HepG2 (cell line): Measurements from ENCODE around the gene ZNF771. TPM values are rescaled to one million over a fixed set of nuclear protein-coding genes. Genes with fewer than 3 reads are reported as not detected.
A peak's percentile ranks its signal among the peaks of the same experiment; 100 is the strongest.

ENCODE experiments used
- ARID4A ChIP-seq: sonication (generic); formaldehyde crosslinking; IDR thresholded peaks from 2 replicates; pipeline ENCODE4 v1.5.0; 2020; ENCODE audit warnings: mild to moderate bottlenecking, missing genetic modification reagents, borderline replicate concordance
- DPF2 ChIP-seq: sonication (generic); formaldehyde crosslinking; IDR thresholded peaks from 2 replicates; pipeline ENCODE4 v1.4.0; 2020; ENCODE audit warnings: mild to moderate bottlenecking, low read depth, missing genetic modification reagents, borderline replicate concordance
- KAT7 ChIP-seq: IDR thresholded peaks from 2 replicates; pipeline ENCODE4 v1.6.1; 2018; ENCODE audit warnings: borderline replicate concordance, missing compliant biosample characterization
- KAT8 ChIP-seq: IDR thresholded peaks from 2 replicates; pipeline ENCODE4 v1.6.1; 2016; ENCODE audit warnings: missing genetic modification reagents, missing compliant biosample characterization
- MED1 ChIP-seq: sonication (generic); formaldehyde crosslinking; IDR thresholded peaks from 2 replicates; pipeline ENCODE4 v1.4.0; 2020; ENCODE audit warnings: missing genetic modification reagents
- MEF2D ChIP-seq: sonication (generic); formaldehyde crosslinking; IDR thresholded peaks from 2 replicates; pipeline ENCODE4 v1.5.1; 2020; ENCODE audit warnings: mild to moderate bottlenecking, missing genetic modification reagents
- MLX ChIP-seq: IDR thresholded peaks from 2 replicates; pipeline ENCODE4 v1.6.1; 2016
- RCOR2 ChIP-seq: IDR thresholded peaks from 2 replicates; pipeline ENCODE4 v1.6.1; 2016; ENCODE audit warnings: missing biosample characterization, missing genetic modification reagents
- RXRA ChIP-seq: sonication (generic); formaldehyde crosslinking; IDR thresholded peaks from 2 replicates; pipeline ENCODE4 v1.5.1; 2020; ENCODE audit warnings: missing genetic modification reagents
- ZBTB20 ChIP-seq: sonication (generic); formaldehyde crosslinking; IDR thresholded peaks from 2 replicates; pipeline ENCODE4 v1.8.1; 2023; ENCODE audit warnings: missing genetic modification reagents, low read depth, mild to moderate bottlenecking, borderline replicate concordance
- ZFP91 ChIP-seq: sonication (generic); formaldehyde crosslinking; IDR thresholded peaks from 2 replicates; pipeline ENCODE4 v1.9.0; 2022; ENCODE audit warnings: missing genetic modification reagents, mild to moderate bottlenecking, borderline replicate concordance
- ZFX ChIP-seq: sonication (generic); formaldehyde crosslinking; IDR thresholded peaks from 2 replicates; pipeline ENCODE4 v1.4.0; 2020; ENCODE audit warnings: mild to moderate bottlenecking, low read depth, missing genetic modification reagents, moderate library complexity
- ZMYM4 ChIP-seq: sonication (generic); formaldehyde crosslinking; IDR thresholded peaks from 2 replicates; pipeline ENCODE4 v1.8.1; 2023; ENCODE audit warnings: mild to moderate bottlenecking, missing genetic modification reagents
- ZNF18 ChIP-seq: sonication (generic); formaldehyde crosslinking; IDR thresholded peaks from 2 replicates; pipeline ENCODE4 v1.8.0; 2022; ENCODE audit warnings: mild to moderate bottlenecking, missing genetic modification reagents; ENCODE audit not compliant: insufficient replicate concordance
- ZNF292 ChIP-seq: sonication (generic); formaldehyde crosslinking; IDR thresholded peaks from 2 replicates; pipeline ENCODE4 v1.8.1; 2022; ENCODE audit warnings: mild to moderate bottlenecking, low read depth, missing genetic modification reagents, borderline replicate concordance
- ZNF337 ChIP-seq: sonication (generic); formaldehyde crosslinking; IDR thresholded peaks from 2 replicates; pipeline ENCODE4 v1.5.1; 2020; ENCODE audit warnings: missing genetic modification reagents, low read depth, mild to moderate bottlenecking, borderline replicate concordance
- ZNF501 ChIP-seq: sonication (generic); formaldehyde crosslinking; IDR thresholded peaks from 2 replicates; pipeline ENCODE4 v1.5.1; 2020; ENCODE audit warnings: mild to moderate bottlenecking, moderate library complexity, missing genetic modification reagents
- ZNF749 ChIP-seq: sonication (generic); formaldehyde crosslinking; IDR thresholded peaks from 2 replicates; pipeline ENCODE4 v1.8.0; 2022; ENCODE audit warnings: mild to moderate bottlenecking, missing genetic modification reagents, moderate library complexity, borderline replicate concordance
- ZNF891 ChIP-seq: sonication (generic); formaldehyde crosslinking; IDR thresholded peaks from 2 replicates; pipeline ENCODE4 v1.5.0; 2020; ENCODE audit warnings: mild to moderate bottlenecking, missing genetic modification reagents
- polyA plus RNA-seq, 8 experiments: library from polyadenylated mRNA; depleted of rRNA in 3 of 8; stranded (reverse) in 7 of 8; unstranded in 1 of 8; fragments of >200 nt; fragmentation: Illumina TruSeq in 4 of 8; extraction: Trizol in 4 of 8; gene quantifications; 2 replicates each; pipeline versions ENCODE4 v1.2.1 to v1.2.3, GENCODE V29; 2011 to 2016; ENCODE audit warnings: low read depth in 4 of 8, missing spikeins in 1 of 8, mixed read lengths in 1 of 8; ENCODE audit not compliant: insufficient read depth in 1 of 8
- total RNA-seq, 5 experiments: library from RNA; depleted of rRNA; stranded (reverse); fragments of >200 nt; fragmentation: Illumina TruSeq; extraction: Trizol; gene quantifications; 2 replicates each; pipeline ENCODE4 v1.2.3, GENCODE V29; 2016; ENCODE audit warnings: low read depth in 1 of 5

Gene ZNF771
- total and polyA plus RNA-seq, 2 of the 13 experiments (the other 11 are each of a cell fraction or from before 2014, with no cell fraction given) = 5.0 to 11.8 TPM

- TF ChIP-seq ZNF501 (CRISPR knock-in tag) = 0 out of 2 replicates have a peak, but pooled peaks have one; percentile 28
- TF ChIP-seq ARID4A (CRISPR knock-in tag) = peak; percentile 18; the same call in 1 of the 2 replicates
- TF ChIP-seq ZNF749 (CRISPR knock-in tag) = 0 out of 2 replicates have a peak, but pooled peaks have one; percentile 31
- TF ChIP-seq DPF2 (CRISPR knock-in tag) = 0 out of 2 replicates have a peak, but pooled peaks have one; percentile 24
- 0 out of 2 replicates have a peak, but pooled peaks have one; percentile 9 for TF ChIP-seq MED1 (CRISPR knock-in tag)
- TF ChIP-seq ZNF18 (CRISPR knock-in tag) = peak; percentile 34
- TF ChIP-seq ZMYM4 (CRISPR knock-in tag) = 0 out of 2 replicates have a peak, but pooled peaks have one; percentile 16
- 0 out of 2 replicates have a peak, but pooled peaks have one; percentile 40 for TF ChIP-seq KAT7 (CRISPR knock-in tag)
- TF ChIP-seq ZNF337 = 0 out of 2 replicates have a peak, but pooled peaks have one; percentile 33
- 0 out of 2 replicates have a peak, but pooled peaks have one; percentile 21 for TF ChIP-seq RCOR2
- 0 out of 2 replicates have a peak, but pooled peaks have one; percentile 12 for TF ChIP-seq KAT8 (CRISPR knock-in tag)
- TF ChIP-seq MLX (CRISPR knock-in tag) = 0 out of 2 replicates have a peak, but pooled peaks have one; percentile 8
- TF ChIP-seq ZNF292 (CRISPR knock-in tag) = peak; percentile 39; the same call in 1 of the 2 replicates
- TF ChIP-seq MEF2D (CRISPR knock-in tag) = peak; percentile 34; the same call in 1 of the 2 replicates
- TF ChIP-seq RXRA = 0 out of 2 replicates have a peak, but pooled peaks have one; percentile 32
- TF ChIP-seq ZBTB20 (CRISPR knock-in tag) = peak; percentile 91
- peak; percentile 53; the same call in 1 of the 2 replicates for TF ChIP-seq ZFP91
- 0 out of 2 replicates have a peak, but pooled peaks have one; percentile 21 for TF ChIP-seq ZNF891 (CRISPR knock-in tag)
- TF ChIP-seq ZFX = peak; percentile 57
Measured at GRCh38 chr16:30452709-30453580, 45.5 kb downstream of the ZNF771 start (continued).
